AG04449 (cell line): ENCODE results near the gene REXO1.

ENCODE experiments used
- CTCF ChIA-PET: fragments of 350-600 bp; formaldehyde crosslinking; extraction: SDS; loops from one replicate; lab custom pipeline; 2021; ENCODE audit warnings: antibody characterized with exemption; lab: Yijun Ruan, JAX
- POLR2A ChIA-PET: fragments of 400-600, 350-600 bp; formaldehyde crosslinking; extraction: SDS; loops from one replicate; lab custom pipeline; 2020; ENCODE audit warnings: antibody characterized with exemption, inconsistent platforms; lab: Yijun Ruan, JAX
- DNase-seq: peaks from one replicate; pipeline ENCODE4 v3.0.0-alpha.2; 2010; ENCODE audit warnings: low read depth, low spot score
- H3K4me3 ChIP-seq: 2 replicates; pipeline ENCODE4 v1.5.1; 2011; ENCODE audit warnings: low read depth, mild to moderate bottlenecking, control low read depth, low read length
- CTCF ChIP-seq: IDR thresholded peaks from one replicate; pipeline ENCODE4 v1.5.1; 2011; ENCODE audit warnings: mild to moderate bottlenecking, moderate library complexity, low read length, control low read depth, inconsistent platforms; ENCODE audit not compliant: insufficient read depth; ENCODE audit errors: missing control alignments

The REXO1 gene

GRCh38 chr19:1847684-1848398 lies 442 bp downstream of the REXO1 start:
- H3K4me3 ChIP-seq: peak overlapping the region; percentile 96
- ChIA-PET POLR2A (no interaction called here), CTCF (interaction anchor here (2.0 to 13.7 kb wide), 3 partner anchors 10 to 23 kb away, joined by 7 to 292 read pairs (median 54); no protein-coding TSS in a partner anchor)
- TF ChIP-seq CTCF: no peak
- DNase-seq: no peak

- peak overlapping the region; percentile 96 for H3K4me3 ChIP-seq
- no peak for TF ChIP-seq CTCF
- no peak for DNase-seq
- POLR2A ChIA-PET: no interaction called here
- CTCF ChIA-PET: interaction anchor here (2.0 to 13.7 kb wide), 4 partner anchors 8 to 23 kb away, joined by 6 to 292 read pairs (median 30); no protein-coding TSS in a partner anchor
Measured at GRCh38 chr19:1847348-1847683, 967 bp downstream of the REXO1 start.

GRCh38 chr19:1846517-1847204 lies 1.6 kb downstream of the REXO1 start:
- ChIA-PET POLR2A (no interaction called here), CTCF (interaction anchor here (1.2 to 13.7 kb wide), 5 partner anchors 8 to 22 kb away, joined by 3 to 292 read pairs (median 7); no protein-coding TSS in a partner anchor)
- H3K4me3 ChIP-seq: peak overlapping the region; percentile 96
- DNase-seq: no peak
- TF ChIP-seq CTCF: no peak

DNA sequence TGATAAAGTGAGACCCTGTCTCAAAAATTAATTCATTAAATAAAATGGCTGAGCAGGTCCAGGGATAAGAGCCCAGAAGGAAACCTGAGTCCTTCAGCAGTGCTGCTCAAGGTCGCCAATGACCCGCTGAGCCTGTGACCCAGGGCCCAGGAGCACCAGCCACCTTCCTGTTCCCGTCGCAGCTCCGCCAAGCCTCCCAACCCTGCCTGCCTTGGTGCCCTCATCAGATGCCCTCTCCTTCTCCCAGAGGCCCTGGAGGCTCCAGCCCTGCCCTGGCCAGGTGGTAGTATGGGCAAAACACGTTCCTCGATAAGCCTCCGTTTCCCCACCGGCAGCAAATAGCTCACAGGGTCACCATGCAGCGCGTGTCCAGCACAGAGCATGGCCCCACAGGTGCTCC lies 2.6 kb downstream of the REXO1 start:
- DNase-seq: no peak
- ChIA-PET POLR2A (no interaction called here), CTCF (interaction anchor here (2.1 to 13.7 kb wide), 3 partner anchors 8 to 21 kb away, joined by 6 to 292 read pairs (median 54); no protein-coding TSS in a partner anchor)
- no peak overlapping the region for H3K4me3 ChIP-seq
- TF ChIP-seq CTCF: no peak

DNA sequence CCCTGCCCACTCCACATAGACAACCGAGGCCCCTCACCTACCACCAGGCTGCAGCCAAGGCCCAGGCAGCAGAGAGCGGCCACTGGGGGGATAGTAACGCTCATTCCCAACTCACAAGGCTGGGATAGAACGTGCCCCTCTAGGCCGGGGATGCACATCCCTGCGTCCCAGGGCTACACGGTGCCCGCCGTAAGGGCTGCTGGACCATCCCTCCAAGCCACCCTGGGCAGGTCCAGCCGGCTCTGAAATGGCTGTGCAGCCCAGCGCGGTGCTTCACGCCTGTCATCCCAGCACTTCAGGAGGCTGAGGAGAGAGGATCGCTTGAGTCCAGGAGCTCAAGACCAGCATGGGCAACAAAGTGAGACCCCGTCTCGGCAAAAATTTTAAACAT lies 3.2 kb downstream of the REXO1 start:
- DNase-seq: no peak
- ChIA-PET POLR2A (no interaction called here), CTCF (interaction anchor here (2.1 to 13.7 kb wide), 4 partner anchors 7 to 20 kb away, joined by 6 to 292 read pairs (median 34); no protein-coding TSS in a partner anchor)
- no peak for TF ChIP-seq CTCF
- no peak overlapping the region for H3K4me3 ChIP-seq
